HCT116 (cell line): ENCODE results near the gene LCP1. TPM values are rescaled to one million over a fixed set of nuclear protein-coding genes. Genes with fewer than 3 reads are reported as not detected.

Source experiments
- ATAC-seq: fragments of 200-7000 bp; cut with Tn5 transposase; 2 replicates; pipeline ENCODE4 v1.9.1; 2020; ENCODE audit warnings: mild to moderate bottlenecking, moderate library complexity
- BruUV-seq: library from RNA; stranded (reverse); fragments of 400-500 nt; replicated peaks from 2 replicates; lab custom pipeline; 2021; lab: Mats Ljungman, UMichigan
- CTCF ChIA-PET: fragments of 300-600 bp; sonication (Branson Sonifier 250); formaldehyde crosslinking; loops from one replicate; lab custom pipeline; 2021; ENCODE audit warnings: antibody characterized with exemption; lab: Charles Lee
- POLR2A ChIA-PET: fragments of 300-600, 350-600 bp; sonication (Branson Sonifier 250); formaldehyde crosslinking; loops from one replicate; lab custom pipeline; 2021; ENCODE audit warnings: antibody characterized with exemption; lab: Charles Lee
- RAD21 ChIA-PET, 2 experiments: fragments of 300-600 bp; sonication (Branson Sonifier 250); formaldehyde crosslinking; loops; one replicate each; lab custom pipeline; 2023; ENCODE audit warnings: low total read pairs in 2 of 2; ENCODE audit not compliant: uncharacterized antibody in 2 of 2, unreplicated experiment in 2 of 2, low non-redundant PET in 1 of 2; lab: Charles Lee
- DNase-seq: peaks from one replicate; pipeline ENCODE4 v3.0.0-alpha.2; 2010; ENCODE audit warnings: low read depth, low spot score
- H2AFZ ChIP-seq: fragments of 200-600 bp; shearing (Covaris generic), sonication (generic); 2 replicates; pipeline ENCODE4 v1.6.1; 2017; ENCODE audit warnings: low read depth, mixed run types, mixed read lengths, antibody characterized with exemption, low read length; ENCODE audit not compliant: poor library complexity, severe bottlenecking
- H3K27ac ChIP-seq: 2 replicates; pipeline ENCODE4 v1.5.1; 2012; ENCODE audit warnings: low read depth, low read length
- H3K27me3 ChIP-seq: fragments of 200-600 bp; sonication (generic); 2 replicates; pipeline ENCODE4 v1.6.1; 2016; ENCODE audit warnings: mixed run types, low read length, mixed read lengths; ENCODE audit not compliant: insufficient read depth
- H3K36me3 ChIP-seq, 2 experiments: fragments of 200-500 bp in 1 of 2; fragments of 200-600 bp in 1 of 2; sonication (Bioruptor generic) in 1 of 2; sonication (generic) in 1 of 2; 2 replicates each; pipeline versions ENCODE4 v1.5.1 to v1.6.1; 2014 to 2016; ENCODE audit warnings: low read length in 2 of 2, inconsistent platforms in 1 of 2, mixed read lengths in 1 of 2, mixed run types in 1 of 2; ENCODE audit not compliant: insufficient read depth in 2 of 2, control insufficient read depth in 1 of 2
- H3K4me1 ChIP-seq, 2 experiments: fragments of 200-600 bp in 1 of 2; sonication (generic) in 1 of 2; 2 replicates each; pipeline versions ENCODE4 v1.5.1 to v1.6.1; 2012 to 2017; ENCODE audit warnings: low read length in 2 of 2, inconsistent platforms in 1 of 2, mild to moderate bottlenecking in 1 of 2, mixed read lengths in 1 of 2, mixed run types in 1 of 2, moderate library complexity in 1 of 2; ENCODE audit not compliant: insufficient read depth in 2 of 2, control insufficient read depth in 1 of 2
- H3K4me2 ChIP-seq: fragments of 200-600 bp; sonication (generic); 2 replicates; pipeline ENCODE4 v1.6.1; 2017; ENCODE audit warnings: mixed run types, low read length, mixed read lengths
- H3K4me3 ChIP-seq, 2 experiments: fragments of 200-600 bp in 1 of 2; sonication (generic) in 1 of 2; replicated peaks in 1 of 2; 2 replicates each; pipeline ENCODE4 v1.5.1; 2011 to 2016; ENCODE audit warnings: low read length in 2 of 2, control low read depth in 1 of 2, low read depth in 1 of 2, mild to moderate bottlenecking in 1 of 2, mixed read lengths in 1 of 2, mixed run types in 1 of 2
- H3K79me2 ChIP-seq: fragments of 200-600 bp; sonication (generic); 2 replicates; pipeline ENCODE4 v1.6.1; 2017; ENCODE audit warnings: mild to moderate bottlenecking, mixed run types, low read length, moderate library complexity, mixed read lengths; ENCODE audit not compliant: insufficient read depth
- H3K9ac ChIP-seq: fragments of 200-600 bp; sonication (generic); 2 replicates; pipeline ENCODE4 v1.6.1; 2016; ENCODE audit warnings: low read length, mixed read lengths
- H3K9me2 ChIP-seq: fragments of 200-600 bp; sonication (generic), shearing (Covaris generic); 2 replicates; pipeline ENCODE4 v1.6.1; 2017; ENCODE audit warnings: mixed run types, mild to moderate bottlenecking, moderate library complexity; ENCODE audit not compliant: insufficient read depth
- H3K9me3 ChIP-seq, 2 experiments: fragments of 200-500 bp in 1 of 2; fragments of 200-600 bp in 1 of 2; sonication (Bioruptor generic) in 1 of 2; sonication (generic) in 1 of 2; 2 replicates each; pipeline ENCODE4 v1.6.1; 2014 to 2017; ENCODE audit warnings: low read length in 2 of 2, mixed read lengths in 2 of 2, inconsistent platforms in 1 of 2, low read depth in 1 of 2, mild to moderate bottlenecking in 1 of 2, mixed run types in 1 of 2, moderate library complexity in 1 of 2; ENCODE audit not compliant: control insufficient read depth in 1 of 2, insufficient read depth in 1 of 2
- H4K20me1 ChIP-seq: fragments of 200-600 bp; sonication (generic), shearing (Covaris generic); 2 replicates; pipeline ENCODE4 v1.6.1; 2017; ENCODE audit warnings: mixed run types, mild to moderate bottlenecking, moderate library complexity; ENCODE audit not compliant: insufficient read depth
- CTCF ChIP-seq, 3 experiments: fragments of 200-600 bp in 1 of 3; sonication (generic) in 1 of 3; IDR thresholded peaks in 2 of 3; conservative IDR thresholded peaks in 1 of 3; 2 replicates each; pipeline ENCODE4 v1.5.1; 2012 to 2017; ENCODE audit warnings: low read depth in 2 of 3, low read length in 2 of 3, antibody characterized with exemption in 1 of 3, borderline replicate concordance in 1 of 3, control low read depth in 1 of 3, mild to moderate bottlenecking in 1 of 3, mixed read lengths in 1 of 3, mixed run types in 1 of 3, moderate library complexity in 1 of 3; ENCODE audit not compliant: insufficient read depth in 1 of 3
- ELF1 ChIP-seq: IDR thresholded peaks from 2 replicates; pipeline ENCODE4 v1.6.1; 2012; ENCODE audit warnings: low read depth, borderline replicate concordance
- JUND ChIP-seq: IDR thresholded peaks from 2 replicates; pipeline ENCODE4 v1.6.1; 2012
- POLR2A ChIP-seq: IDR thresholded peaks from 2 replicates; pipeline ENCODE4 v1.7.0; 2011; ENCODE audit warnings: borderline replicate concordance; ENCODE audit not compliant: insufficient read depth, insufficient read length; ENCODE audit errors: extremely low read depth
- POLR2AphosphoS5 ChIP-seq: IDR thresholded peaks from 2 replicates; pipeline ENCODE4 v1.6.1; 2011; ENCODE audit warnings: mild to moderate bottlenecking, low read depth, low read length, moderate library complexity
- RAD21 ChIP-seq: IDR thresholded peaks from 2 replicates; pipeline ENCODE4 v1.6.1; 2012; ENCODE audit warnings: low read depth, mild to moderate bottlenecking
- REST ChIP-seq: IDR thresholded peaks from 2 replicates; pipeline ENCODE4 v1.6.1; 2012; ENCODE audit warnings: low read depth
- SIN3A ChIP-seq: IDR thresholded peaks from 2 replicates; pipeline ENCODE4 v1.6.1; 2012; ENCODE audit warnings: low read depth
- SP1 ChIP-seq: IDR thresholded peaks from 2 replicates; pipeline ENCODE4 v1.6.1; 2012; ENCODE audit warnings: low read depth
- TCF7L2 ChIP-seq: IDR thresholded peaks from 2 replicates; pipeline ENCODE4 v1.7.0; 2011; ENCODE audit warnings: borderline replicate concordance, inconsistent platforms; ENCODE audit not compliant: insufficient read depth, insufficient read length; ENCODE audit errors: extremely low read depth
- intact Hi-C: fragments of 100-400 bp; cut with micrococcal nuclease; formaldehyde crosslinking; loops from 2 replicates; pipeline ENCODE4 v1.10.0; 2022
- total RNA-seq: library from RNA; stranded (reverse); gene quantifications from one replicate; pipeline ENCODE4 v1.2.1, GENCODE V29; 2021; ENCODE audit not compliant: unreplicated experiment
- TF ChIP-seq, protein P1 (sequence below): IDR thresholded peaks from 2 replicates; pipeline ENCODE4 v1.6.1; 2012

LCP1 gene
- total RNA-seq, 1 experiment from 2014 or later, result 2.2 TPM

DNA sequence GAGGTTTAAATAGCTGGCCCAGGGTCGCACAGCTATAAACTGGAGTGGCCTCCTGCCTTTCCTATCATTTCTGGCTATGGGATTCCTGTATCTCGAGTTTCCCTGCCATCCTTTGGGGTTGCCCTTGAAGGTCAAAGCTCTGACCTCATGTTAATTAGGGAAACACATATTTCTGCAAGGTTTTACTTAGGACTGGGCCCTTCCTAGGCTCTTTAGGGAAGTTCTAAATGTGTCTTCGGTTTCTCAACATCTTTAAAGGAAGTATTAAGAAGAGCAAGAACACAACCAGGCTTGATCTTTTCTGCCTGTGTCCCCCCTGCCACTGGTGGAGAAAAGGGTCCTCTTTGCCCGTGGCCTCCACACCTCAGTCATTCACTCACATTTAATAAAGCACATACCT is 10.8 kb downstream of the LCP1 start:
- ChIA-PET POLR2A (no interaction called here), RAD21 (no interaction called here), CTCF (interaction anchor here (2.8 kb wide), 1 partner anchor 11 kb away, joined by 12 read pairs; no protein-coding TSS in a partner anchor)
- no peak overlapping the region for H3K4me2 ChIP-seq
- no peak overlapping the region for H3K4me3 ChIP-seq
- ATAC-seq (no peak), DNase-seq (no peak)
- no peak overlapping the region for H2AFZ ChIP-seq
- H3K4me1 ChIP-seq, result 0 out of 4 replicates have a peak, but pooled peaks cover 0 to 3% of the 10 kb centered on the region in 2 experiments
- no peak overlapping the region for H3K27ac ChIP-seq
- BruUV-seq, result no TSS peak
- H3K36me3 ChIP-seq, result no peaks in the 10 kb centered on the region
- H3K79me2 ChIP-seq, result no peaks in the 10 kb centered on the region
- peaks cover 18% of the 10 kb centered on the region; the same call in 1 of the 2 replicates for H3K27me3 ChIP-seq
- TF ChIP-seq CTCF (IDR thresholded peaks at IDR 0.05 in 2 of 3, conservative IDR thresholded peaks at IDR 0.05 in 1 of 3; ENCODE audit: borderline replicate concordance in 1 of 3, insufficient read depth in 1 of 3, low read depth in 2 of 3, low read length in 2 of 3), result no peak
- intact Hi-C loops, result no loop called here
- H3K9ac ChIP-seq, result no peak overlapping the region
- no peaks in the 10 kb centered on the region for H3K9me2 ChIP-seq
- H4K20me1 ChIP-seq, result no peaks in the 10 kb centered on the region
- H3K9me3 ChIP-seq, result no peaks in the 10 kb centered on the region

DNA sequence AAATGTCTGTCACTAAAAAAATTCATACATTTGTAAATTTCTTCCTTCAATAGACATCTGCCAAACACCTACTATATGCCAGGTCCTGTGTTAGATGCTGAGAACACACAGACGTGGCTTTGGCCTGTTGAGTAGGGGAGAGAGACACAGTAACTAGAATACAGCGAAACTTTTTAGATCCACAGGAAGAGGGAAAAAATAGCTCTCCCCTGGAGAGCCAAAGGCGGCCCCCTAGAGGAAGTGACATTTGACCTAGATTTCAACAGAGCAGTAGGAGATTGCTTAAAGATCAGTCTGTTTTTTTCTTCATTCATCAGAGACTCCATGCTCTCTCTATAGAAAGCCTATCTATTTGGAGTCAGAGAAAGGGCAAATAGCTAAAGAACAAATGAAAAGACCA is 11.3 kb downstream of the LCP1 start:
- BruUV-seq, result no TSS peak
- H3K4me2 ChIP-seq, result no peak overlapping the region
- no peaks in the 10 kb centered on the region for H3K36me3 ChIP-seq
- H2AFZ ChIP-seq, result no peak overlapping the region
- peaks cover 20% of the 10 kb centered on the region; the same call in 1 of the 2 replicates for H3K27me3 ChIP-seq
- intact Hi-C loops, result no loop called here
- H3K9me3 ChIP-seq, result no peaks in the 10 kb centered on the region
- H3K79me2 ChIP-seq, result no peaks in the 10 kb centered on the region
- 0 out of 4 replicates have a peak, but pooled peaks cover 0 to 3% of the 10 kb centered on the region in 2 experiments for H3K4me1 ChIP-seq
- no peak overlapping the region for H3K9ac ChIP-seq
- no peak overlapping the region for H3K27ac ChIP-seq
- ChIA-PET CTCF (interaction anchor here (2.0 to 2.8 kb wide), 2 partner anchors 10 to 11 kb away, joined by 9 to 12 read pairs; no protein-coding TSS in a partner anchor), POLR2A (no interaction called here), RAD21 (no interaction called here)
- ATAC-seq, result no peak
- no peak for DNase-seq
- H4K20me1 ChIP-seq, result no peaks in the 10 kb centered on the region
- no peak overlapping the region for H3K4me3 ChIP-seq
- H3K9me2 ChIP-seq, result no peaks in the 10 kb centered on the region
- no peak for TF ChIP-seq POLR2A
- TF ChIP-seq, protein P1, sequence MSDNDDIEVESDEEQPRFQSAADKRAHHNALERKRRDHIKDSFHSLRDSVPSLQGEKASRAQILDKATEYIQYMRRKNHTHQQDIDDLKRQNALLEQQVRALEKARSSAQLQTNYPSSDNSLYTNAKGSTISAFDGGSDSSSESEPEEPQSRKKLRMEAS, result no peak
- no peak for TF ChIP-seq JUND
- TF ChIP-seq SP1, result no peak
- TF ChIP-seq REST, result no peak
- no peak for TF ChIP-seq POLR2AphosphoS5
- no peak for TF ChIP-seq RAD21
- no peak for TF ChIP-seq TCF7L2
- TF ChIP-seq ELF1, result no peak
- TF ChIP-seq SIN3A, result no peak
- TF ChIP-seq CTCF (IDR thresholded peaks at IDR 0.05 in 2 of 3, conservative IDR thresholded peaks at IDR 0.05 in 1 of 3; ENCODE audit: borderline replicate concordance in 1 of 3, insufficient read depth in 1 of 3, low read depth in 2 of 3, low read length in 2 of 3), result no peak
